SW480 (cell line): ENCODE data around the gene PAK1IP1.
"Not testable (repeated sequence)": the region's sequence is repeated elsewhere in the genome, so short reads cannot be mapped to it uniquely, and the experiment has no call there.

Experiments
- DNase-seq: peaks from one replicate; pipeline ENCODE4 v3.0.0-alpha.2; 2016; ENCODE audit warnings: low spot score

PAK1IP1 gene

DNA sequence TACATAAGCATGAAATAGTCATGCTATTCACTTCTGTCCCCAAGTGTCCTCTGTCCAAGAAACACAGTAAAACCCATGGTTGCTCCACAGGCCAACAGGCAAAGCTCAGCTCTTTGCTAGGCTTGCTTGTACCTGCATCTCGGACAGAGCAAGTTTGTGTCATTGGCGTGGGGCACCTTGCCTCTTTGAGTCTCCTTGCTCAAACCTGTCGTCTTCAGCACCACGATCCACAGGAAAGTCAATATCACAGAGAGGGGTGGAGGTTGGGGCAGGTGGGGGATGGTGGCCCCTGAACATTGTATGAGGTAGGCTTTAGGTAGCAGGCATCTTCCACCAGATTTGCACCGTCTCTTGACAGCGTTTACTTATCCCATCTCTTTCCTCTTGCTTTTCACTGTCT is 48.7 kb downstream of the PAK1IP1 start:
- DNase-seq: no peak

DNA sequence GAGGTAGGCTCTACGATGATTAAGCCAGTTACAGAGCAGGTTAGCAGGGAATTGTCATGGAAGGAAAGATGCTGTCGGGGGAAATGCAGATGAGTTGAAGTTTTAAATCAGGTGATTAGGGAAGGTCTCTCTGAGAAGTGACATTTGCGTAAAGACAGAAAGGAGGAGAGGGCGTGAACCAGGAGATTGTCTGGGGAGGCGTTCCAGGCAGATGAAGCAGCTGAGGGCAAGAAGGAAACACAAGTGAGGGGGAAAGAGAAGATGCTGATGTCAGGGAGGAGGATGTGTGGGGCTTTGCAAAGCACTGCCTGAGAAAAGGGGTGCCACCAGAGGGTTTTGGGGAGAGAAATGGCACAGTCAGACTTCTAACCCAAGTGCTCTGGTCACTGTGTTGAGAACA is 50.3 kb downstream of the PAK1IP1 start:
- no peak for DNase-seq

DNA sequence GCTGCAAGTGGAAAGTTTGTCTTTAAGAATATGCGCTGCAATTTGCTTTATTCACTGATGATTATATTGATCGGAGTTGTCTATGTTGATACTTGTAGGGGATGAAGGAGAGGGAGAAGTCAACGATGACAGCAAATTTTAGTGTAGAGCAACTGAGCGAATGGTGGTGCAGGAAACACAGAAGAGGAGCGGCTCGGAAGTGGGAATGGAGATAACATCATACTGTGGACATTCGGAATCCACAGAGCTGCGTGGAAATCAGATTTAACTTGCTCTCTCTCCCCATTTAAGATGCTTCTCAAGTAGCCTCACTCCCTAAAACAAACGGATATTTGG is 52.1 kb downstream of the PAK1IP1 start:
- no peak for DNase-seq

GRCh38 chr6:10747251-10747972 is 52.6 kb downstream of the PAK1IP1 start, which contains the start of gene TMEM14B:
Gene TMEM14B, plus strand, starts transcription at chr6:10747805. Its CDS starts 1,441 bp downstream, at chr6:10749246.
- DNase-seq: peak; percentile 93

DNA sequence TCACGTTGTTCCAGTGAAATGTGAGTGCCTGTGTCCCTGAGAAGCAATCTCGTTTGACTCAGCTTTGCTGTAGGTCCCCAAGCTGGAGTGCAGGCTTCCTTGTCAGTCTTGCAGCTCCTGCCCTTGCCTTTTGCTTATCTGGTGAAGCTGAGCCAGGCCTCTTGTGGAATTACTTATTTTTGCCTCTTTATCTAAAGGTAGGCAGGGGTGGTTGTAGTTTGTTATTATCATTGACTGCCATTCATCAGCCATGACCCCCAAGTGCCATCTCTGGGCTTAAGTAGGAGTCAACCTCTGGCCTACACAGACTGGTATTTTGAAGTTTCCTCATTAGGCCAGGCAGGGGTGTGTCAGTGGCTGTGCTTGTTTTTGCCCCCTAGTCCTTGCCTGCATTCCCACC is 55.0 kb downstream of the PAK1IP1 start:
- no peak for DNase-seq

DNA sequence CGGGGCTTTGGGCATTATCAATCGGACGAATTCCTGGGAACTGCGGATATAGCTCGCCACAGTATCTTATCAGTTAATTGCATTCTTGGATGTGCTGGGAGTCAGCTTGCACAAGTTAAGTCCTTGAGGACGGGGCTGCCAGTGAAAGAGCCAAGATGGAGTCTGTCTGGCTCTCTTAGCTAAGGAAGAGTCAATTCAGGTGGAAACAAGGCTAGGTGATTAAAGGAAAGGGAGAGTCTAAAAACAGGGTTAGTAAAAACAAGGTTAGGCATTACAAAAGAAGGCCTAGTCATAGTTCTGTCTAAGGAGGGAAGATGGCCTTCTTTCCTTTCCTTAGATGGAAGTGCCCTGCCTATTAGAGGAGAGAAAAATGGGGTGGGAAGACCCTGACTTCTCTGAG is 55.8 kb downstream of the PAK1IP1 start:
- not testable (repeated sequence) for DNase-seq

- DNase-seq: not testable (repeated sequence)
Measured at GRCh38 chr6:10751757-10752156, 57.0 kb downstream of the PAK1IP1 start.

DNA sequence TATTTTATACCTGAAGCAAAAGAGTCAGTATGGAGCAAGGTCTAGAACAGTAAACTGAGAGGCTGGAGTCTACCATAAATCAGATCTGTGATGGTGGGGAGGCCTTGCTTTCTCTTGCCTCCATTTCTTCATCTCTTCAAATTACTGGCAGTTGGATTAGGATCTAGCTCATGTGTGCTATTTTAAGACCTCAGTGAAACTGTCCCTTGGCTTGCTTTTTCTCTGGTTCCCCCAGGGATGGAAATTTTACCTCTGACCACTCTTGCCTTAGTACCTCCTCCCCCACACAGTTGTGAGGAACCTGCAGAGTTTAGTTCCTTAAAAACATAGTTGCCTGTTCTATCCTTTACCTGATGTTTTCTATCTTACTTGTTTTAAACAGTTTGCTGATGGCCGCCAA is 61.3 kb downstream of the PAK1IP1 start:
- DNase-seq: no peak
